ENCODE measurements around the gene CHAF1A. TPM values are rescaled to one million over a fixed set of nuclear protein-coding genes. Genes with fewer than 3 reads are reported as not detected.

Gene CHAF1A
- polyA plus RNA-seq, 1 donor from 2014 or later: 9.4 TPM

DNA sequence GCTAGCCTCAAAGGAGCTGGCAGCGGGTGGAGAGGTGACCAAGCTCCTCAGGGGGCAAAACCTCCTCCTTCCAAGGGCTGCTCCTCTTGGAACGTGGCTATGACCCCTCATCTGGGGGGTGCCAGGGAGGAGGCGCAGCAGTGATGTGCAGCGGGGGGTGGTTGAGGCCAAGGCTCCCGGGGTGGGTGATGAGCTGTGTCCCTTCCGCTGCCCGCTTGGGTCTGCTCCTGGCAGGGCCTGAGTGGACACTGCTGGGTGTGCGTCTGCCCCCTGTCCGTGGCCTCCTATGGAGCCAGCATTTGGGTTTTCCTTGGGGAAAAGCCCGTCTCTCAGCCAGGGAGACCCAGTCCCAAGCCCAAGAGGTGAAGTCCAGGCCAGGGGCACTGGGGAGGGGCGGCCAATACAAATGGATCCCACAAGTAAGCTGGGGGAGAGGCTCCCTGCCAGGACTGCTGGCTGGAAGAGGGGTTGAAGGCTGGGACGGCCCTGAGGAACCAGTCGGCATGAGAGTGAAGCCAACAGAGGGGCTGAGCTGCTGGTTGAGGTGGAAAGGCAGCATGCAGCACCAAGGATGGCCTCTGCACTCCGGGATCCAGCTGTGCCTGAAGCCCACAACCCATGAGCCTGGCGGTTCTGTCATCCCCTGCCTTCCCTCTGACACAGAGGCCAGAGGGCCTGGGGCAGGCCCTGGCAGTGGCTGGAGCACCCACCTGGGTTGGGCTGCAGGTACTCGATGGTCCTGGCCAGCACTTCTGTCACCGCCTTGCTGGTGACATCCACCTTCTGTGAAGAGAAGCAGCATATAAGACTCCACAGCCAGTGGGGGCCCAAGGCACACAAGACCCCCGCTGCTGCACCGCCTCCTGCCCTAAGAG is 36.4 kb upstream of the CHAF1A start:
- Histone ChIP-seq H3K79me2 (replicated peaks; ENCODE audit: insufficient read depth, low read length) (no peaks in the 10 kb centered on the region), H3K4me2 (ENCODE audit: low read length) (no peak overlapping the region), H3F3A (ENCODE audit: insufficient read depth, low read length, poor library complexity, severe bottlenecking) (no peaks in the 10 kb centered on the region), H3K36me3 (ENCODE audit: insufficient read depth, low read length) (no peaks in the 10 kb centered on the region), H3K9me3 (ENCODE audit: low read length) (no peaks in the 10 kb centered on the region), H4K20me1 (ENCODE audit: insufficient read depth) (no peaks in the 10 kb centered on the region), H3K4me3 (ENCODE audit: low read length) (no peak overlapping the region), H3K9ac (ENCODE audit: low read length) (no peak overlapping the region), H3K27me3 (ENCODE audit: insufficient read depth, low read depth, low read length) (no peaks in the 10 kb centered on the region), H3K27ac (ENCODE audit: low read length) (no peak overlapping the region), H3K9me2 (ENCODE audit: insufficient read depth, low read length) (no peaks in the 10 kb centered on the region), H2AFZ (ENCODE audit: low read depth, low read length) (no peak overlapping the region)
- TF ChIP-seq POLR2AphosphoS5 (IDR thresholded peaks at IDR 0.05) (peak; percentile 12), TAF1 (IDR thresholded peaks at IDR 0.05; ENCODE audit: low read depth) (no peak)
- TF ChIP-seq, protein P1, sequence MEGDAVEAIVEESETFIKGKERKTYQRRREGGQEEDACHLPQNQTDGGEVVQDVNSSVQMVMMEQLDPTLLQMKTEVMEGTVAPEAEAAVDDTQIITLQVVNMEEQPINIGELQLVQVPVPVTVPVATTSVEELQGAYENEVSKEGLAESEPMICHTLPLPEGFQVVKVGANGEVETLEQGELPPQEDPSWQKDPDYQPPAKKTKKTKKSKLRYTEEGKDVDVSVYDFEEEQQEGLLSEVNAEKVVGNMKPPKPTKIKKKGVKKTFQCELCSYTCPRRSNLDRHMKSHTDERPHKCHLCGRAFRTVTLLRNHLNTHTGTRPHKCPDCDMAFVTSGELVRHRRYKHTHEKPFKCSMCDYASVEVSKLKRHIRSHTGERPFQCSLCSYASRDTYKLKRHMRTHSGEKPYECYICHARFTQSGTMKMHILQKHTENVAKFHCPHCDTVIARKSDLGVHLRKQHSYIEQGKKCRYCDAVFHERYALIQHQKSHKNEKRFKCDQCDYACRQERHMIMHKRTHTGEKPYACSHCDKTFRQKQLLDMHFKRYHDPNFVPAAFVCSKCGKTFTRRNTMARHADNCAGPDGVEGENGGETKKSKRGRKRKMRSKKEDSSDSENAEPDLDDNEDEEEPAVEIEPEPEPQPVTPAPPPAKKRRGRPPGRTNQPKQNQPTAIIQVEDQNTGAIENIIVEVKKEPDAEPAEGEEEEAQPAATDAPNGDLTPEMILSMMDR (IDR thresholded peaks at IDR 0.05; ENCODE audit: poor library complexity, severe bottlenecking): no peak

DNA sequence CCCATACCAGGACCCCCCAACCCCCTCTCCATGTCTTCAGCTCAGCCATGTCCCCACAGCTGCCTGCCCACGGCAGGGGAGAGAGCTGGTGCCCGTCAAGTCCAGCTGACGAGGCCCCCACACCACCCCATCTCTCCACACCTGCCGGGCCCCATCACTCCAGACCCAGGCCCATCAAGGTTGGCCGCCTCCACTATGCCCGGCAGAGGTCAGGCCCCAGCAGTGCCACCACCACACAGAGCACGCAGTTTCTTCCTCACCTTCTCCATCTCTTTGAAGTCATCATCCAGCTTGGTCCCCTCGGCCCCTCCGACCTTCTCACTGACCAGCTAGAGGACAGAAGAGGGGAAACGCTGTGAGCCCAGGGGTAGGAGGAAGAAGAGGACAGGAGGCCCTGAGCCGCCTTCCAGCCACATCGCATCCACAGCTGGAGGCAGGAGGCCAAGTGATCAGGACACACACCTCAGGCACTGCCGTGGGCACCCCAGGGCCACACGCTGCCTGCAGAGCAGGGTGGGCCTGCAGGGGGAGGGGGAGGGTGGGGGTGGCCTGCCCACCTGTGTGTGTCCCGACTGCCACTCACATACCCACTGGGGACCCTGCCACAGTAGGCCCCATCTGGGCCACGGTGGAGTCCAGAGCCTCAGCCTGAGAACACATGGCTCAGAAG is 35.6 kb upstream of the CHAF1A start:
- no peaks in the 10 kb centered on the region for H3K27me3 ChIP-seq (ENCODE audit: insufficient read depth, low read depth, low read length)
- H4K20me1 ChIP-seq (ENCODE audit: insufficient read depth): no peaks in the 10 kb centered on the region
- no peaks in the 10 kb centered on the region for H3K9me2 ChIP-seq (ENCODE audit: insufficient read depth, low read length)
- no peak overlapping the region for H3K4me2 ChIP-seq (ENCODE audit: low read length)
- H3K4me3 ChIP-seq (ENCODE audit: low read length): no peak overlapping the region
- H3K9me3 ChIP-seq (ENCODE audit: low read length): no peaks in the 10 kb centered on the region
- TF ChIP-seq MXI1 (conservative IDR thresholded peaks at IDR 0.05; ENCODE audit: poor library complexity, severe bottlenecking): no peak
- TF ChIP-seq POLR2AphosphoS5 (IDR thresholded peaks at IDR 0.05): peak; percentile 1
- no peak for TF ChIP-seq SMC3 (conservative IDR thresholded peaks at IDR 0.05; ENCODE audit: poor library complexity)
- no peak overlapping the region for H3K9ac ChIP-seq (ENCODE audit: low read length)
- no peaks in the 10 kb centered on the region for H3K36me3 ChIP-seq (ENCODE audit: insufficient read depth, low read length)
- no peaks in the 10 kb centered on the region for H3K79me2 ChIP-seq (replicated peaks; ENCODE audit: insufficient read depth, low read length)
- H2AFZ ChIP-seq (ENCODE audit: low read depth, low read length): no peak overlapping the region
- no peak overlapping the region for H3K27ac ChIP-seq (ENCODE audit: low read length)
- H3F3A ChIP-seq (ENCODE audit: insufficient read depth, low read length, poor library complexity, severe bottlenecking): no peaks in the 10 kb centered on the region

DNA sequence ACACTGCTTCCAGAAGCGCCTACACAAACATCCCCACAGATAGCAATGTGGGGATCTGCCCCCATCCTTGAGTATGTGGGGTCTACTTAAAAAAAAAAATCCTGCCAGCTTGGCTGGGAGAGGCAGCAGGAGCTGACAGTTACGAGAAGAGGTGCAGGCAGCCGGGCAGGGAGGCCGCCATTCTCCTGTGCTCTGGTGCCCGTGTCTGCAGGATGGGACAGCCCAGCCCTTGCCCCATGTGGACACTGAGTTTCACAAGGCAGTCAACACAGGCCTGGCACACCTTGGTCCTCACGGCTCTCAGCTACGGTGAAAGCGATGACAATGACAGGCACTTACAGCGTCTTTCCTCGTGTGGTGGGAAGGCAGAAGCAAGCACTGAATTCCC is 35.1 kb upstream of the CHAF1A start:
- no peak overlapping the region for H3K27ac ChIP-seq (ENCODE audit: low read length)
- no peak for TF ChIP-seq EZH2 (IDR thresholded peaks at IDR 0.05; ENCODE audit: borderline replicate concordance, insufficient read depth, low read length, poor library complexity, severe bottlenecking)
- TF ChIP-seq TAF1 (IDR thresholded peaks at IDR 0.05; ENCODE audit: low read depth): no peak
- TF ChIP-seq SMC3 (conservative IDR thresholded peaks at IDR 0.05; ENCODE audit: poor library complexity): no peak
- TF ChIP-seq MXI1 (conservative IDR thresholded peaks at IDR 0.05; ENCODE audit: poor library complexity, severe bottlenecking): no peak
- TF ChIP-seq POLR2AphosphoS5 (IDR thresholded peaks at IDR 0.05): no peak
- TF ChIP-seq, protein P1 (IDR thresholded peaks at IDR 0.05; ENCODE audit: poor library complexity, severe bottlenecking): no peak
- TF ChIP-seq RAD21 (conservative IDR thresholded peaks at IDR 0.05): no peak
- no peak for TF ChIP-seq EP300 (conservative IDR thresholded peaks at IDR 0.05; ENCODE audit: poor library complexity, severe bottlenecking)
- TF ChIP-seq, protein P2, sequence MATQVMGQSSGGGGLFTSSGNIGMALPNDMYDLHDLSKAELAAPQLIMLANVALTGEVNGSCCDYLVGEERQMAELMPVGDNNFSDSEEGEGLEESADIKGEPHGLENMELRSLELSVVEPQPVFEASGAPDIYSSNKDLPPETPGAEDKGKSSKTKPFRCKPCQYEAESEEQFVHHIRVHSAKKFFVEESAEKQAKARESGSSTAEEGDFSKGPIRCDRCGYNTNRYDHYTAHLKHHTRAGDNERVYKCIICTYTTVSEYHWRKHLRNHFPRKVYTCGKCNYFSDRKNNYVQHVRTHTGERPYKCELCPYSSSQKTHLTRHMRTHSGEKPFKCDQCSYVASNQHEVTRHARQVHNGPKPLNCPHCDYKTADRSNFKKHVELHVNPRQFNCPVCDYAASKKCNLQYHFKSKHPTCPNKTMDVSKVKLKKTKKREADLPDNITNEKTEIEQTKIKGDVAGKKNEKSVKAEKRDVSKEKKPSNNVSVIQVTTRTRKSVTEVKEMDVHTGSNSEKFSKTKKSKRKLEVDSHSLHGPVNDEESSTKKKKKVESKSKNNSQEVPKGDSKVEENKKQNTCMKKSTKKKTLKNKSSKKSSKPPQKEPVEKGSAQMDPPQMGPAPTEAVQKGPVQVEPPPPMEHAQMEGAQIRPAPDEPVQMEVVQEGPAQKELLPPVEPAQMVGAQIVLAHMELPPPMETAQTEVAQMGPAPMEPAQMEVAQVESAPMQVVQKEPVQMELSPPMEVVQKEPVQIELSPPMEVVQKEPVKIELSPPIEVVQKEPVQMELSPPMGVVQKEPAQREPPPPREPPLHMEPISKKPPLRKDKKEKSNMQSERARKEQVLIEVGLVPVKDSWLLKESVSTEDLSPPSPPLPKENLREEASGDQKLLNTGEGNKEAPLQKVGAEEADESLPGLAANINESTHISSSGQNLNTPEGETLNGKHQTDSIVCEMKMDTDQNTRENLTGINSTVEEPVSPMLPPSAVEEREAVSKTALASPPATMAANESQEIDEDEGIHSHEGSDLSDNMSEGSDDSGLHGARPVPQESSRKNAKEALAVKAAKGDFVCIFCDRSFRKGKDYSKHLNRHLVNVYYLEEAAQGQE (IDR thresholded peaks at IDR 0.05; ENCODE audit: borderline replicate concordance): no peak
- no peaks in the 10 kb centered on the region for H4K20me1 ChIP-seq (ENCODE audit: insufficient read depth)
- H3K27me3 ChIP-seq (ENCODE audit: insufficient read depth, low read depth, low read length): no peaks in the 10 kb centered on the region
- no peak overlapping the region for H2AFZ ChIP-seq (ENCODE audit: low read depth, low read length)
- H3K79me2 ChIP-seq (replicated peaks; ENCODE audit: insufficient read depth, low read length): no peaks in the 10 kb centered on the region
- no peak overlapping the region for H3K4me3 ChIP-seq (ENCODE audit: low read length)
- H3K4me2 ChIP-seq (ENCODE audit: low read length): no peak overlapping the region
- H3K9me2 ChIP-seq (ENCODE audit: insufficient read depth, low read length): no peaks in the 10 kb centered on the region
- H3F3A ChIP-seq (ENCODE audit: insufficient read depth, low read length, poor library complexity, severe bottlenecking): no peaks in the 10 kb centered on the region
- H3K9me3 ChIP-seq (ENCODE audit: low read length): no peaks in the 10 kb centered on the region
- no peak overlapping the region for H3K9ac ChIP-seq (ENCODE audit: low read length)
- H3K36me3 ChIP-seq (ENCODE audit: insufficient read depth, low read length): no peaks in the 10 kb centered on the region
